GM12878 (cell line): ENCODE results near the gene SCYGR2. TPM values are rescaled to one million over a fixed set of nuclear protein-coding genes. Genes with fewer than 3 reads are reported as not detected.

Experiments used
- CBFB ChIP-seq: IDR thresholded peaks from 2 replicates; pipeline ENCODE4 v1.6.1; 2016; ENCODE audit warnings: antibody characterized with exemption, low read depth
- DPF2 ChIP-seq: fragments of 450-650 bp; IDR thresholded peaks from 2 replicates; pipeline ENCODE4 v1.6.1; 2017; ENCODE audit warnings: mild to moderate bottlenecking
- EED ChIP-seq: sonication (generic); IDR thresholded peaks from 2 replicates; pipeline ENCODE4 v1.6.1; 2016; ENCODE audit warnings: antibody characterized with exemption, low read depth
- EGR1 ChIP-seq, 2 experiments: IDR thresholded peaks; 1 replicate in 1 of 2; 2 replicates in 1 of 2; pipeline ENCODE4 v1.6.1; 2011 to 2012; ENCODE audit warnings: low read depth in 2 of 2, low read length in 2 of 2, borderline replicate concordance in 1 of 2, mild to moderate bottlenecking in 1 of 2, moderate library complexity in 1 of 2
- ETV6 ChIP-seq, 2 experiments: fragments of 450-650 bp in 1 of 2; IDR thresholded peaks in 1 of 2; conservative IDR thresholded peaks in 1 of 2; 2 replicates each; pipeline ENCODE4 v1.6.1; 2014; ENCODE audit warnings: antibody characterized with exemption in 1 of 2, borderline replicate concordance in 1 of 2, low read depth in 1 of 2, mild to moderate bottlenecking in 1 of 2, moderate library complexity in 1 of 2
- HSF1 ChIP-seq: fragments of 150-350 bp; IDR thresholded peaks from 2 replicates; pipeline ENCODE4 v1.6.1; 2014; ENCODE audit warnings: mild to moderate bottlenecking, low read depth, low read length
- IRF5 ChIP-seq: fragments of 450-650 bp; IDR thresholded peaks from 2 replicates; pipeline ENCODE4 v1.6.1; 2017; ENCODE audit warnings: borderline replicate concordance
- MEF2B ChIP-seq: fragments of 450-650 bp; IDR thresholded peaks from 2 replicates; pipeline ENCODE4 v1.6.1; 2018; ENCODE audit warnings: mild to moderate bottlenecking, moderate library complexity; ENCODE audit not compliant: partially characterized antibody, poor library complexity, severe bottlenecking
- MTA2 ChIP-seq: fragments of 450-650 bp; IDR thresholded peaks from 2 replicates; pipeline ENCODE4 v1.6.1; 2016; ENCODE audit warnings: low read depth, mild to moderate bottlenecking, moderate library complexity
- SREBF1 ChIP-seq: IDR thresholded peaks from 2 replicates; pipeline ENCODE4 v1.6.1; 2012; ENCODE audit warnings: mild to moderate bottlenecking, low read length
- polyA plus RNA-seq, 11 experiments: library from polyadenylated mRNA; depleted of rRNA in 4 of 11; unstranded in 6 of 11; stranded (reverse) in 5 of 11; fragments of >200 nt; fragmentation: Nextera tagmentation in 4 of 11; fragmentation: Illumina TruSeq in 1 of 11; extraction: Ambion mirVana in 4 of 11; extraction: Trizol in 1 of 11; gene quantifications; 1 replicate in 1 of 11; 2 replicates in 10 of 11; pipeline versions ENCODE4 v1.2.1 to v1.2.3, GENCODE V29; 2011 to 2016; ENCODE audit warnings: inconsistent platforms in 2 of 11, missing spikeins in 2 of 11, low read depth in 1 of 11
- total RNA-seq, 4 experiments: library from RNA; depleted of rRNA in 3 of 4; stranded (reverse); fragments of >200 nt in 3 of 4; fragmentation: Illumina TruSeq in 1 of 4; extraction: Trizol in 1 of 4; gene quantifications; 2 replicates each; pipeline versions ENCODE4 v1.2.1 to v1.2.3, GENCODE V29; 2013 to 2021

SCYGR2 gene
- total and polyA plus RNA-seq, 10 of the 15 experiments (the other 5 are each of a cell fraction or from before 2014, with no cell fraction given): not detected

- TF ChIP-seq HSF1 (no peak), CBFB (peak; percentile 97), DPF2 (peak; percentile 81), EED (peak; percentile 93), MEF2B (peak; percentile 21), EGR1 (IDR thresholded peaks at IDR 0.05; ENCODE audit: borderline replicate concordance in 1 of 2, low read depth in 2 of 2, low read length in 2 of 2) (0 out of 3 replicates have a peak, but pooled peaks of 1 of the 2 experiments have one; percentile 10), IRF5 (peak; percentile 92), MTA2 (peak; percentile 67), ETV6 (conservative IDR thresholded peaks at IDR 0.05 in 1 of 2, IDR thresholded peaks at IDR 0.05 in 1 of 2; ENCODE audit: borderline replicate concordance in 1 of 2, low read depth in 1 of 2) (no peak), SREBF1 (no peak)
These were observed 10.1 kb downstream of the SCYGR2 start (continued) for GRCh38 chr2:227608561-227609338.
